ENCODE measurements around the gene SEMA5A.

Gene SEMA5A

GRCh38 chr5:9456435-9457042, 89.3 kb downstream of the SEMA5A start:
- DNase-seq (ENCODE audit: low read depth in 1 of 2, low spot score in 1 of 2) = no peak
- H3K27me3 ChIP-seq (ENCODE audit: insufficient read depth, poor library complexity, severe bottlenecking) = no peaks in the 10 kb centered on the region
- no peak overlapping the region for H3K4me3 ChIP-seq (replicated peaks; ENCODE audit: insufficient read depth, low read length)
- H3K27ac ChIP-seq (replicated peaks) = no peak overlapping the region
- no peak for TF ChIP-seq GABPA (IDR thresholded peaks at IDR 0.05; ENCODE audit: low read depth)
- TF ChIP-seq, protein P1, sequence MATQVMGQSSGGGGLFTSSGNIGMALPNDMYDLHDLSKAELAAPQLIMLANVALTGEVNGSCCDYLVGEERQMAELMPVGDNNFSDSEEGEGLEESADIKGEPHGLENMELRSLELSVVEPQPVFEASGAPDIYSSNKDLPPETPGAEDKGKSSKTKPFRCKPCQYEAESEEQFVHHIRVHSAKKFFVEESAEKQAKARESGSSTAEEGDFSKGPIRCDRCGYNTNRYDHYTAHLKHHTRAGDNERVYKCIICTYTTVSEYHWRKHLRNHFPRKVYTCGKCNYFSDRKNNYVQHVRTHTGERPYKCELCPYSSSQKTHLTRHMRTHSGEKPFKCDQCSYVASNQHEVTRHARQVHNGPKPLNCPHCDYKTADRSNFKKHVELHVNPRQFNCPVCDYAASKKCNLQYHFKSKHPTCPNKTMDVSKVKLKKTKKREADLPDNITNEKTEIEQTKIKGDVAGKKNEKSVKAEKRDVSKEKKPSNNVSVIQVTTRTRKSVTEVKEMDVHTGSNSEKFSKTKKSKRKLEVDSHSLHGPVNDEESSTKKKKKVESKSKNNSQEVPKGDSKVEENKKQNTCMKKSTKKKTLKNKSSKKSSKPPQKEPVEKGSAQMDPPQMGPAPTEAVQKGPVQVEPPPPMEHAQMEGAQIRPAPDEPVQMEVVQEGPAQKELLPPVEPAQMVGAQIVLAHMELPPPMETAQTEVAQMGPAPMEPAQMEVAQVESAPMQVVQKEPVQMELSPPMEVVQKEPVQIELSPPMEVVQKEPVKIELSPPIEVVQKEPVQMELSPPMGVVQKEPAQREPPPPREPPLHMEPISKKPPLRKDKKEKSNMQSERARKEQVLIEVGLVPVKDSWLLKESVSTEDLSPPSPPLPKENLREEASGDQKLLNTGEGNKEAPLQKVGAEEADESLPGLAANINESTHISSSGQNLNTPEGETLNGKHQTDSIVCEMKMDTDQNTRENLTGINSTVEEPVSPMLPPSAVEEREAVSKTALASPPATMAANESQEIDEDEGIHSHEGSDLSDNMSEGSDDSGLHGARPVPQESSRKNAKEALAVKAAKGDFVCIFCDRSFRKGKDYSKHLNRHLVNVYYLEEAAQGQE (IDR thresholded peaks at IDR 0.05; ENCODE audit: insufficient replicate concordance, low read depth) = no peak
- TF ChIP-seq CTCF (IDR thresholded peaks at IDR 0.05; ENCODE audit: insufficient read depth, low read length) = no peak

DNA sequence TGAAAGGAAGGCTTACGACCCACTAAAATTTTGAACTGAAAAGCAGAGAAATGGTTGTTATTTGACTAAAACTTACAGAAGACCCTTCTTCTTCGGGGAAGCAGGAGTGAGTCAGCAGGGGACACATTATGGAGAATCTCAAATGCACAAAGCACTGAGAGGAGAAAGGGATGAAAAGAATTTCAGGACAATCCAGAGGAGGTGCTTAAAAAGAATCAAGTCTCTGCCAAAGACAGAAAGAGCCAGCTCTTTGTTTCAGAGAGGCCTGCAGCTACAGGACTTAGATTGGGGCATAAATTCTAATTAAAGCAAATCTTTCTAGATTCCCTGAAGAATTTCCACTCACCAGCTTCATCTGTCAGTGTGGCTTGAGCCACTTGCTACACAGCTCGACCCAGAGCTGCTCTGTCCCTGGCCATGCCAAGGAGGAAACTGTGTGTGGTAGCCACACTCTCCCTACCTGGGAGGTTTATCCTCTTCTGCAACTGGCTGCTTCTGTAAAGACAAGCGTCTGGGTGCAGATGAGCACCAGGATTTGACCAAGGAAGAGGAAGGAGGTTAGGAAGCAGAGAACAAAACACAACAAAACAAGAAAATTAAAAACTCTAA, 89.9 kb downstream of the SEMA5A start:
- no peak overlapping the region for H3K4me3 ChIP-seq (replicated peaks; ENCODE audit: insufficient read depth, low read length)
- no peak for DNase-seq (ENCODE audit: low read depth in 1 of 2, low spot score in 1 of 2)
- no peak for TF ChIP-seq SPI1 (IDR thresholded peaks at IDR 0.05; ENCODE audit: borderline replicate concordance, low read depth)
- TF ChIP-seq, protein P1 (IDR thresholded peaks at IDR 0.05; ENCODE audit: insufficient replicate concordance, low read depth) = no peak
- TF ChIP-seq CTCF (IDR thresholded peaks at IDR 0.05; ENCODE audit: insufficient read depth, low read length) = no peak
- TF ChIP-seq POLR2AphosphoS5 (IDR thresholded peaks at IDR 0.05; ENCODE audit: low read depth) = no peak
- TF ChIP-seq GABPA (IDR thresholded peaks at IDR 0.05; ENCODE audit: low read depth) = no peak
- no peaks in the 10 kb centered on the region for H3K27me3 ChIP-seq (ENCODE audit: insufficient read depth, poor library complexity, severe bottlenecking)
- no peak overlapping the region for H3K27ac ChIP-seq (replicated peaks)

GRCh38 chr5:9454491-9454890, 91.4 kb downstream of the SEMA5A start:
- no peak for DNase-seq (ENCODE audit: low read depth in 1 of 2, low spot score in 1 of 2)
- H3K27ac ChIP-seq (replicated peaks) = no peak overlapping the region
- no peak overlapping the region for H3K4me3 ChIP-seq (replicated peaks; ENCODE audit: insufficient read depth, low read length)
- TF ChIP-seq SPI1 (IDR thresholded peaks at IDR 0.05; ENCODE audit: borderline replicate concordance, low read depth) (no peak), CTCF (IDR thresholded peaks at IDR 0.05; ENCODE audit: insufficient read depth, low read length) (no peak), POLR2AphosphoS5 (IDR thresholded peaks at IDR 0.05; ENCODE audit: low read depth) (no peak), GABPA (IDR thresholded peaks at IDR 0.05; ENCODE audit: low read depth) (no peak)
- TF ChIP-seq, protein P1 (IDR thresholded peaks at IDR 0.05; ENCODE audit: insufficient replicate concordance, low read depth) = no peak
- no peaks in the 10 kb centered on the region for H3K27me3 ChIP-seq (ENCODE audit: insufficient read depth, poor library complexity, severe bottlenecking)
